Measurements from ENCODE around the gene FBXW12.

DNA sequence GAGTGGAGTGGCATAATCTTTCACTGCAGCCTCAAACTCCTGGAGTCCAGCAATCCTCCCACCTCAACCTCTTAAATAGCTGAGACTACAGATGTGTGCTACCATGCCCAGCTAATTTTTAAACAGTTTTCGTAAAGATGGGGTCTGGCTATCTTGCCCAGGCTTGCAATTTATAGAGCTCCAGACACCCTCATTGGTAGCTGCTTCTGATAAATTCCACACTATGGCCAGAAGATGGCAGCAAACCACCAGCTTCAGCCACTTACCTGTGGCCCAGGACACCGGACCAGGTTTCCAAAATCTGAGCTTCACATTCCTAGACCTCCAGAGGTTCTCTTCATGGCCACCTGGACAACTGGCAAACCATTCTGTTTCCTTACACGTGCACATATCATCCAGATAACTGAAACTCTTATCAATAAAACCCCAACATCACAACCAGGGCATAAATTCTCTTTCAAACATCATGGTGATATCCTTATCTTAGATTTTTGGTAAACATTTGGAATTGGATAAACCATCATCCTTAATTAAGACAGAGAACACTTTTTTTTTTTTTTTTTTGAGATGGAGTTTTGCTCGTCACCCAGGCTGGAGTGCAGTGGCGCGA, 28.9 kb downstream of the FBXW12 start:
- TF ChIP-seq, protein P1, sequence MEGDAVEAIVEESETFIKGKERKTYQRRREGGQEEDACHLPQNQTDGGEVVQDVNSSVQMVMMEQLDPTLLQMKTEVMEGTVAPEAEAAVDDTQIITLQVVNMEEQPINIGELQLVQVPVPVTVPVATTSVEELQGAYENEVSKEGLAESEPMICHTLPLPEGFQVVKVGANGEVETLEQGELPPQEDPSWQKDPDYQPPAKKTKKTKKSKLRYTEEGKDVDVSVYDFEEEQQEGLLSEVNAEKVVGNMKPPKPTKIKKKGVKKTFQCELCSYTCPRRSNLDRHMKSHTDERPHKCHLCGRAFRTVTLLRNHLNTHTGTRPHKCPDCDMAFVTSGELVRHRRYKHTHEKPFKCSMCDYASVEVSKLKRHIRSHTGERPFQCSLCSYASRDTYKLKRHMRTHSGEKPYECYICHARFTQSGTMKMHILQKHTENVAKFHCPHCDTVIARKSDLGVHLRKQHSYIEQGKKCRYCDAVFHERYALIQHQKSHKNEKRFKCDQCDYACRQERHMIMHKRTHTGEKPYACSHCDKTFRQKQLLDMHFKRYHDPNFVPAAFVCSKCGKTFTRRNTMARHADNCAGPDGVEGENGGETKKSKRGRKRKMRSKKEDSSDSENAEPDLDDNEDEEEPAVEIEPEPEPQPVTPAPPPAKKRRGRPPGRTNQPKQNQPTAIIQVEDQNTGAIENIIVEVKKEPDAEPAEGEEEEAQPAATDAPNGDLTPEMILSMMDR (IDR thresholded peaks at IDR 0.05), result no peak
- TF ChIP-seq POLR2A (IDR thresholded peaks at IDR 0.05), result no peak

Measured in lower leg skin (tissue), 3 donors.